DOHH2 (cell line): ENCODE data around the gene RGS7.

Experiments used
- H3F3A ChIP-seq: fragments of 200-600 bp; sonication (generic), shearing (Covaris generic); 2 replicates; pipeline ENCODE4 v1.6.0; 2016; ENCODE audit warnings: antibody characterized with exemption, mild to moderate bottlenecking; ENCODE audit not compliant: control insufficient read depth, insufficient read depth
- H3K27ac ChIP-seq: fragments of 200-600 bp; sonication (generic); 2 replicates; pipeline ENCODE4 v1.5.1; 2014; ENCODE audit warnings: low read depth, mild to moderate bottlenecking, low read length, moderate library complexity
- H3K27me3 ChIP-seq: fragments of 200-600 bp; sonication (generic); 2 replicates; pipeline ENCODE4 v1.6.1; 2014; ENCODE audit warnings: mild to moderate bottlenecking, low read length, mixed read lengths; ENCODE audit not compliant: control insufficient read depth
- H3K36me3 ChIP-seq: fragments of 200-600 bp; sonication (generic); 2 replicates; pipeline ENCODE4 v1.6.1; 2014; ENCODE audit warnings: mild to moderate bottlenecking, low read length, moderate library complexity, mixed read lengths; ENCODE audit not compliant: control insufficient read depth
- H3K4me1 ChIP-seq: fragments of 200-600 bp; sonication (generic); 2 replicates; pipeline ENCODE4 v1.6.1; 2014; ENCODE audit warnings: mild to moderate bottlenecking, low read length, mixed read lengths; ENCODE audit not compliant: control insufficient read depth
- H3K4me2 ChIP-seq: fragments of 200-600 bp; sonication (generic); 2 replicates; pipeline ENCODE4 v1.6.0; 2014; ENCODE audit warnings: mild to moderate bottlenecking, low read length, moderate library complexity
- H3K4me3 ChIP-seq: fragments of 200-600 bp; sonication (generic); 2 replicates; pipeline ENCODE4 v1.5.1; 2014; ENCODE audit warnings: mild to moderate bottlenecking, low read length, mixed read lengths
- H3K79me2 ChIP-seq: fragments of 200-600 bp; sonication (generic); 2 replicates; pipeline ENCODE4 v1.6.1; 2014; ENCODE audit warnings: mild to moderate bottlenecking, low read length, mixed read lengths; ENCODE audit not compliant: control insufficient read depth
- H3K9me2 ChIP-seq: fragments of 200-600 bp; sonication (generic); replicated peaks from 2 replicates; pipeline ENCODE4 v1.6.1; 2014; ENCODE audit warnings: mild to moderate bottlenecking, low read length, mixed read lengths; ENCODE audit not compliant: control insufficient read depth
- H3K9me3 ChIP-seq: fragments of 200-600 bp; sonication (generic); 2 replicates; pipeline ENCODE4 v1.6.1; 2014; ENCODE audit warnings: antibody characterized with exemption, low read length, mixed read lengths; ENCODE audit not compliant: control insufficient read depth, insufficient read depth
- H4K20me1 ChIP-seq: fragments of 200-600 bp; sonication (generic); 2 replicates; pipeline ENCODE4 v1.6.0; 2014; ENCODE audit warnings: low read depth, mild to moderate bottlenecking, antibody characterized with exemption, low read length, moderate library complexity; ENCODE audit not compliant: control insufficient read depth, insufficient read depth
- CTCF ChIP-seq: fragments of 200-600 bp; sonication (generic); IDR thresholded peaks from one replicate; pipeline ENCODE4 v1.5.1; 2014; ENCODE audit warnings: antibody characterized with exemption, mild to moderate bottlenecking, low read depth, low read length; ENCODE audit not compliant: poor library complexity, severe bottlenecking
- EZH2phosphoT487 ChIP-seq: fragments of 200-600 bp; sonication (generic); IDR thresholded peaks from 2 replicates; pipeline ENCODE4 v1.6.1; 2017; ENCODE audit warnings: borderline replicate concordance, mild to moderate bottlenecking, antibody characterized with exemption, low read length, moderate library complexity, mixed read lengths

The RGS7 gene

GRCh38 chr1:240821925-240822324, 535.1 kb downstream of the RGS7 start:
- Histone ChIP-seq H3K9me3 (no peaks in the 10 kb centered on the region), H3K27me3 (no peaks in the 10 kb centered on the region), H3K4me2 (no peak overlapping the region), H3K79me2 (no peaks in the 10 kb centered on the region), H3K4me3 (no peak overlapping the region), H3F3A (no peaks in the 10 kb centered on the region), H4K20me1 (no peaks in the 10 kb centered on the region), H3K9me2 (no peaks in the 10 kb centered on the region), H3K36me3 (no peaks in the 10 kb centered on the region), H3K4me1 (no peaks in the 10 kb centered on the region), H3K27ac (no peak overlapping the region)
- TF ChIP-seq EZH2phosphoT487 (no peak), CTCF (no peak)

GRCh38 chr1:240820816-240821215, 536.2 kb downstream of the RGS7 start:
- Histone ChIP-seq H3K79me2 (no peaks in the 10 kb centered on the region), H3K4me1 (no peaks in the 10 kb centered on the region), H3K4me3 (no peak overlapping the region), H3K27ac (no peak overlapping the region), H3K9me2 (no peaks in the 10 kb centered on the region), H3F3A (no peaks in the 10 kb centered on the region), H3K4me2 (no peak overlapping the region), H4K20me1 (no peaks in the 10 kb centered on the region), H3K36me3 (no peaks in the 10 kb centered on the region), H3K9me3 (no peaks in the 10 kb centered on the region), H3K27me3 (no peaks in the 10 kb centered on the region)
- TF ChIP-seq EZH2phosphoT487 = no peak
- TF ChIP-seq CTCF = no peak

DNA sequence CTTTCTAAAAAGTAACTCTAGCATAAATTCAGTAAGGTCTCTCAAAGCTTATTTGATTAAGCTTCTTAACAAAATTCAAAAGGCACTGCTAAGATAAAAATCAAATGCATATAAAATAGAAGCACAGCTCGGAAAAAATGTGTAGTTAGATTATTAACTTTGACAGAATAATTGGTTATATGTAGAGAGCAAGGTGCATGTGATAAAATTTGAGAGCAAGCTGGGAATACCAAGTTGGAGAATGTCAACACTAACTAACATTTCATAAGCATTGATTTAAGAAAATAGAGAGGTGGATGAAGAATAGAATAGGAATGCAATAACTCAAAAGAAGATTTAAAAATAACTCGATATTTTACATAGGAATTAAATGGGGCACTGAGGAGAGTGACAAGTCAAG, 540.5 kb downstream of the RGS7 start:
- no peaks in the 10 kb centered on the region for H3K9me2 ChIP-seq
- H3K4me3 ChIP-seq = no peak overlapping the region
- no peaks in the 10 kb centered on the region for H4K20me1 ChIP-seq
- H3K36me3 ChIP-seq = no peaks in the 10 kb centered on the region
- TF ChIP-seq EZH2phosphoT487 (no peak), CTCF (no peak)
- no peaks in the 10 kb centered on the region for H3K79me2 ChIP-seq
- no peaks in the 10 kb centered on the region for H3F3A ChIP-seq
- H3K4me2 ChIP-seq = no peak overlapping the region
- H3K27ac ChIP-seq = no peak overlapping the region
- no peaks in the 10 kb centered on the region for H3K9me3 ChIP-seq
- no peaks in the 10 kb centered on the region for H3K4me1 ChIP-seq
- no peaks in the 10 kb centered on the region for H3K27me3 ChIP-seq

DNA sequence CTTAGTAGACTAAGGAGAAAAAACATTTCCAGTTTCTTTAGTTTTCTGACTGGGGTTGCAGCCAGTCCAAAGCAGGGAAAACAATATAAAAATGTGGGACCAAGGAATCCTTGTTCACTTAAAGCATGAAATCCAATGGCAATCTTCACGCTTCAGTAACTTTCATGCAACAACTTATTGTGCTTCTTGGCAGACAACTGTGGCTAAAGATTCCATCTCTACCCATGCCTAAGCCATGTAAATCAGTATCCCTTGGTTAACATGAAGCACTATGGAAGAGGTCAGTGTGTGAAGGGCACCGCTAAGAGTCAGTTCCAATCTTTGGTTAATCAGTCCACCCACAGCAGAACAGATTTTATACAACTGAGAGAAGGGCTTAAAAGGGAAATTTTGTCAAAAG, 543.3 kb downstream of the RGS7 start:
- TF ChIP-seq EZH2phosphoT487 (no peak), CTCF (no peak)
- H3K9me2 ChIP-seq = no peaks in the 10 kb centered on the region
- H3K79me2 ChIP-seq = no peaks in the 10 kb centered on the region
- H3K4me2 ChIP-seq = no peak overlapping the region
- no peaks in the 10 kb centered on the region for H3F3A ChIP-seq
- no peak overlapping the region for H3K27ac ChIP-seq
- no peaks in the 10 kb centered on the region for H3K9me3 ChIP-seq
- H3K4me1 ChIP-seq = no peaks in the 10 kb centered on the region
- no peak overlapping the region for H3K4me3 ChIP-seq
- no peaks in the 10 kb centered on the region for H3K36me3 ChIP-seq
- no peaks in the 10 kb centered on the region for H4K20me1 ChIP-seq
- no peaks in the 10 kb centered on the region for H3K27me3 ChIP-seq
